ENCODE results near the gene ELFN2. TPM values are rescaled to one million over a fixed set of nuclear protein-coding genes. Genes with fewer than 3 reads are reported as not detected.

The ELFN2 gene
- total RNA-seq, 6 experiments from 2014 or later, result 0.07 to 0.93 (median 0.49) TPM

GRCh38 chr22:37440875-37441274, 13.6 kb upstream of the ELFN2 start:
- DNase-seq (no peak), ATAC-seq (no peak)
- no peaks in the 10 kb centered on the region for H3K36me3 ChIP-seq
- no peaks in the 10 kb centered on the region for H3K4me1 ChIP-seq
- 90% methylated on average over 2 of the region's 4 CpGs for WGBS (ENCODE audit: insufficient coverage, low coverage, low lambda C conversion rate, missing lambda C conversion rate)
- no peaks in the 10 kb centered on the region for H3K9me3 ChIP-seq
- intact Hi-C loops (cut with DNase I), result no loop called here
- no peak overlapping the region for H3K27ac ChIP-seq
- TF ChIP-seq POLR2A (IDR thresholded peaks at IDR 0.05), result no peak
- no peak for TF ChIP-seq CTCF (IDR thresholded peaks at IDR 0.05)
- H3K27me3 ChIP-seq, result no peaks in the 10 kb centered on the region
- H3K4me3 ChIP-seq, result no peak overlapping the region

GRCh38 chr22:37439347-37439746, 12.1 kb upstream of the ELFN2 start:
- intact Hi-C loops (cut with DNase I), result no loop called here
- WGBS (ENCODE audit: insufficient coverage, low coverage, low lambda C conversion rate, missing lambda C conversion rate), result 70% methylated on average over 3 of the region's 5 CpGs
- Histone ChIP-seq H3K4me1 (no peaks in the 10 kb centered on the region), H3K27me3 (no peaks in the 10 kb centered on the region), H3K4me3 (no peak overlapping the region), H3K9me3 (no peaks in the 10 kb centered on the region), H3K36me3 (no peaks in the 10 kb centered on the region), H3K27ac (no peak overlapping the region)
- ATAC-seq (no peak), DNase-seq (no peak)
- no peak for TF ChIP-seq CTCF (IDR thresholded peaks at IDR 0.05)
- TF ChIP-seq POLR2A (IDR thresholded peaks at IDR 0.05), result no peak

- TF ChIP-seq CTCF (IDR thresholded peaks at IDR 0.05) (no peak), POLR2A (IDR thresholded peaks at IDR 0.05) (no peak)
- 86% methylated on average over 2 of the region's 5 CpGs for WGBS (ENCODE audit: insufficient coverage, low coverage, low lambda C conversion rate, missing lambda C conversion rate)
- ATAC-seq (no peak), DNase-seq (no peak)
- no peak overlapping the region for H3K4me3 ChIP-seq
- H3K36me3 ChIP-seq, result no peaks in the 10 kb centered on the region
- H3K27me3 ChIP-seq, result no peaks in the 10 kb centered on the region
- intact Hi-C loops (cut with DNase I), result no loop called here
- no peak overlapping the region for H3K27ac ChIP-seq
- no peaks in the 10 kb centered on the region for H3K4me1 ChIP-seq
- H3K9me3 ChIP-seq, result no peaks in the 10 kb centered on the region
Measured at GRCh38 chr22:37435970-37436603, 8.8 kb upstream of the ELFN2 start.

GRCh38 chr22:37433786-37434185, 6.5 kb upstream of the ELFN2 start:
- 50% methylated on average over 3 of the region's 11 CpGs for WGBS (ENCODE audit: insufficient coverage, low coverage, low lambda C conversion rate, missing lambda C conversion rate)
- TF ChIP-seq POLR2A (IDR thresholded peaks at IDR 0.05), result no peak
- no peak for TF ChIP-seq CTCF (IDR thresholded peaks at IDR 0.05)
- Histone ChIP-seq H3K27me3 (no peaks in the 10 kb centered on the region), H3K9me3 (no peaks in the 10 kb centered on the region), H3K4me3 (no peak overlapping the region), H3K4me1 (no peaks in the 10 kb centered on the region), H3K27ac (no peak overlapping the region), H3K36me3 (no peaks in the 10 kb centered on the region)
- DNase-seq (no peak), ATAC-seq (peak in 2 of 4 donors; percentile 16 to 33)
- intact Hi-C loops (cut with DNase I), result no loop called here

GRCh38 chr22:37432708-37433054, 5.4 kb upstream of the ELFN2 start:
- Histone ChIP-seq H3K36me3 (no peaks in the 10 kb centered on the region), H3K4me1 (no peaks in the 10 kb centered on the region), H3K9me3 (no peaks in the 10 kb centered on the region), H3K27ac (no peak overlapping the region), H3K4me3 (no peak overlapping the region), H3K27me3 (no peaks in the 10 kb centered on the region)
- no peak for DNase-seq
- no peak for TF ChIP-seq CTCF (IDR thresholded peaks at IDR 0.05)
- TF ChIP-seq POLR2A (IDR thresholded peaks at IDR 0.05), result no peak
- intact Hi-C loops (cut with DNase I), result no loop called here
- no peak for ATAC-seq
- WGBS (ENCODE audit: insufficient coverage, low coverage, low lambda C conversion rate, missing lambda C conversion rate), result 90% methylated on average over 2 of the region's 3 CpGs

Measured in right lobe of liver (tissue), 6 donors.